GM11168 (cell line): Measurements from ENCODE around the gene IFNB1.

Experiments used
- in situ Hi-C: fragments of 300-500 bp; cut with MboI; formaldehyde crosslinking; loops from one replicate; pipeline ENCODE4 v1.12.0; 2022; ENCODE audit warnings: low sequenced_read_pairs; ENCODE audit not compliant: unreplicated experiment

The IFNB1 gene

GRCh38 chr9:21077781-21078180, at the start of gene IFNB1:
IFNB1 (minus strand) TSS chr9:21077942; CDS start chr9:21077869, 73 bp downstream.
- in situ Hi-C loops, result no loop called here

- in situ Hi-C loops, result loop anchor here (25.0 kb wide), 2 partner anchors 234 to 1184 kb away; no protein-coding TSS in a partner anchor
Observed at GRCh38 chr9:21121595-21122251, 44.0 kb upstream of the IFNB1 start.

GRCh38 chr9:21121079-21121478, 43.3 kb upstream of the IFNB1 start:
- in situ Hi-C loops, result loop anchor here (25.0 kb wide), 2 partner anchors 234 to 1184 kb away; no protein-coding TSS in a partner anchor

- in situ Hi-C loops, result loop anchor here (25.0 kb wide), 2 partner anchors 232 to 1182 kb away; no protein-coding TSS in a partner anchor
Observed at GRCh38 chr9:21119093-21119770, 41.5 kb upstream of the IFNB1 start.

GRCh38 chr9:21114311-21114710, 36.6 kb upstream of the IFNB1 start:
- in situ Hi-C loops, result loop anchor here (25.0 kb wide), 2 partner anchors 227 to 1177 kb away; no protein-coding TSS in a partner anchor

GRCh38 chr9:21110708-21111576, 33.2 kb upstream of the IFNB1 start:
- in situ Hi-C loops, result loop anchor here (25.0 kb wide), 2 partner anchors 224 to 1174 kb away; no protein-coding TSS in a partner anchor

GRCh38 chr9:21104787-21105186, 27.0 kb upstream of the IFNB1 start:
- in situ Hi-C loops, result loop anchor here (10.0 to 25.0 kb wide), 4 partner anchors 217 to 1167 kb away; no protein-coding TSS in a partner anchor

GRCh38 chr9:21102305-21102704, 24.6 kb upstream of the IFNB1 start:
- in situ Hi-C loops, result loop anchor here (10.0 to 25.0 kb wide), 4 partner anchors 215 to 1165 kb away; no protein-coding TSS in a partner anchor

GRCh38 chr9:21097817-21098216, 20.1 kb upstream of the IFNB1 start:
- in situ Hi-C loops, result no loop called here

- in situ Hi-C loops, result no loop called here
Observed at GRCh38 chr9:21096901-21097255, 19.1 kb upstream of the IFNB1 start.

- in situ Hi-C loops, result no loop called here
Observed at GRCh38 chr9:21096172-21096900, 18.6 kb upstream of the IFNB1 start.

GRCh38 chr9:21095561-21095960, 17.8 kb upstream of the IFNB1 start:
- in situ Hi-C loops, result no loop called here

- in situ Hi-C loops, result no loop called here
Observed at GRCh38 chr9:21086538-21086937, 8.8 kb upstream of the IFNB1 start.

- in situ Hi-C loops, result no loop called here
Observed at GRCh38 chr9:21085005-21085404, 7.3 kb upstream of the IFNB1 start.

- in situ Hi-C loops, result no loop called here
Observed at GRCh38 chr9:21084242-21084850, 6.6 kb upstream of the IFNB1 start.

GRCh38 chr9:21082671-21083070, 4.9 kb upstream of the IFNB1 start:
- in situ Hi-C loops, result no loop called here

GRCh38 chr9:21081999-21082398, 4.3 kb upstream of the IFNB1 start:
- in situ Hi-C loops, result no loop called here

GRCh38 chr9:21081451-21081850, 3.7 kb upstream of the IFNB1 start:
- in situ Hi-C loops, result no loop called here

GRCh38 chr9:21080793-21081192, 3.1 kb upstream of the IFNB1 start:
- in situ Hi-C loops, result no loop called here
